ENCODE results near the gene RETREG1.

- no peak for TF ChIP-seq CTCF (IDR thresholded peaks at IDR 0.05; ENCODE audit: low read length)
- no peak for TF ChIP-seq EZH2 (optimal IDR thresholded peaks at IDR 0.05; ENCODE audit: low read depth, low read length)
- TF ChIP-seq EZH2phosphoT487 (IDR thresholded peaks at IDR 0.05; ENCODE audit: low read length): no peak
Measured at GRCh38 chr5:16502866-16503265, 113.9 kb downstream of the RETREG1 start.
